Activated CD4-positive, CD25-positive, alpha-beta regulatory T cell (primary cell): ENCODE measurements around the gene CAPN9.
"Not testable (repeated sequence)": the region's sequence is repeated elsewhere in the genome, so short reads cannot be mapped to it uniquely, and the experiment has no call there.

Experiments
- DNase-seq, 4 experiments: peaks; one replicate each; lab custom pipeline; 2025; lab: John Stamatoyannopoulos, UW

Gene CAPN9

DNA sequence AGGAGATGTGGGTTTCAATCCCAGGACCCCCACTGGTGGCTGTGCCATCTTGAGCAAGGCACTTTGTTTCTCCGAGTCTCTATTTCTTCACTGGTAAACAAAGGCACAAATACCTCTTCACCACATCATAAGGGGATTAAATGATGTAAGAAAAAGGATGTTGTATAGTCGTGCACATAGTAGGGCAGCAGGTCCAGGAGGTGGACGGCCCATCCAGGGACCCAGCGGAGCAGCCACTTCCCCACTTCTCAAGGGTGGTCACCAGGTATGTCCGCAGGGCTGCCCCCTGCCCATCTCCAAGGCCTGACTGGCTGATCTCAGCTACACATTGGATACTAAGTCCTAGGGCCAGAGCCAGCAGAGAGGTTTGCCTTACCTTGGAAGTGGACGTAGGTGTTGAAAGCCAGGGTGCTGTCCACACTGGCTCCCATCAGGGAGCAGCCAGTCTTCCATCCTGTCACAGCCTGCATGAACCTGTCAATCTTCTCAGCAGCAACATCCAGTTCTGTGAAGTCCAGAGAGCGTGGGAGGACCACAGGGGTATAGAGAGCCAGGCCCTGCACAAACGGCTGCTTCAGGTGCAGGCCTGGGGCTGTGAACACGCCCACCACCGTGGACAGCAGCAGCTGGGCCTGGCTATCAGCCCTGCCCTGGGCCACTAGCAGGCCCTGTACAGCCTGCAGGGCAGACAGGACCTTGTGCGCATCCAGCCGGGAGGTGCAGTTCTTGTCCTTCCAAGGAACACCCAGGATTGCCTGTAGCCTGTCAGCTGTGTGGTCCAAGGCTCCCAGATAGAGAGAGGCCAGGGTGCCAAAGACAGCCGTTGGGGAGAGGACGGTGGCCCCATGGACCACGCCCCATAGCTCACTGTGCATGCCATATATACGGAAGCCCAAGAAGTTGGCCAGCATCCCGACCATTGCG is 37.3 kb upstream of the CAPN9 start:
- DNase-seq: no peak

DNA sequence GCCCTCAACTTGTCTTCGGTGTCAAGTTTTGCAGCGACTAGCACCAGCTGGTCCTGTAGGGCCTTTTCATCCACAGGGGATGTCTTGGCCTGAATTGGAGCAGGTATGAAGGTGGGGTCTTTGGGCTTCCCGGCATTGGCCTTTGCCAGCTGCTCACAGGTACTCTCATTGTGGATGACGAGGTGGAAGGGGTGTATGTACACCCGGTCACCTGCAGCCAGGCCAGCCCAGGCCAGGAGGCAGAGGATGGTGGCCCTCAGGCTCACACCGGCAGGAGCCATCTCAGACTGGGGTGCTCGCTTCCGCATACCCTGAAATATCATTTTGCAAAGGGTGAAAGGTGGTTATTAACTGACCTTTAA is 36.7 kb upstream of the CAPN9 start:
- no peak for DNase-seq

- DNase-seq: no peak
Observed at GRCh38 chr1:230711245-230711644, 35.9 kb upstream of the CAPN9 start.

- no peak for DNase-seq
Observed at GRCh38 chr1:230712470-230712942, 34.7 kb upstream of the CAPN9 start.

- DNase-seq: no peak
Observed at GRCh38 chr1:230713138-230713537, 34.0 kb upstream of the CAPN9 start.

DNA sequence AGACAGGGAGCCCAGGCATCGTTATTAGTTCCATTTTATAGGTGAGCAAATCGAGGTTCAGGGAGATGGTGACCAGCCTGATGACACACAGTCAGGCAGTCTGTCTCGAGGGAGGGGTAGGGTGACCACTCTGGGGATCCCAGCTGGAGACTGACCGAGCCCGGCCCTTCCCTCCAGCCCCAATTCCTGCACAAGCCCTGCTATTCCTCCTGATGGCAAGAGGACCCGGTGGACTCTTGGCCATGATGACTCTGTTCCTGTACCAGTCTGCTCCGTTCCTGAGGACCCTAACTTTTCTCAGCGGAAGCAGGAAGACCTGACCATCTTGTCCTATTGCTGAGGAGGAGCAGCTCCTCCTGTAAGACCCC is 33.7 kb upstream of the CAPN9 start:
- DNase-seq: no peak

DNA sequence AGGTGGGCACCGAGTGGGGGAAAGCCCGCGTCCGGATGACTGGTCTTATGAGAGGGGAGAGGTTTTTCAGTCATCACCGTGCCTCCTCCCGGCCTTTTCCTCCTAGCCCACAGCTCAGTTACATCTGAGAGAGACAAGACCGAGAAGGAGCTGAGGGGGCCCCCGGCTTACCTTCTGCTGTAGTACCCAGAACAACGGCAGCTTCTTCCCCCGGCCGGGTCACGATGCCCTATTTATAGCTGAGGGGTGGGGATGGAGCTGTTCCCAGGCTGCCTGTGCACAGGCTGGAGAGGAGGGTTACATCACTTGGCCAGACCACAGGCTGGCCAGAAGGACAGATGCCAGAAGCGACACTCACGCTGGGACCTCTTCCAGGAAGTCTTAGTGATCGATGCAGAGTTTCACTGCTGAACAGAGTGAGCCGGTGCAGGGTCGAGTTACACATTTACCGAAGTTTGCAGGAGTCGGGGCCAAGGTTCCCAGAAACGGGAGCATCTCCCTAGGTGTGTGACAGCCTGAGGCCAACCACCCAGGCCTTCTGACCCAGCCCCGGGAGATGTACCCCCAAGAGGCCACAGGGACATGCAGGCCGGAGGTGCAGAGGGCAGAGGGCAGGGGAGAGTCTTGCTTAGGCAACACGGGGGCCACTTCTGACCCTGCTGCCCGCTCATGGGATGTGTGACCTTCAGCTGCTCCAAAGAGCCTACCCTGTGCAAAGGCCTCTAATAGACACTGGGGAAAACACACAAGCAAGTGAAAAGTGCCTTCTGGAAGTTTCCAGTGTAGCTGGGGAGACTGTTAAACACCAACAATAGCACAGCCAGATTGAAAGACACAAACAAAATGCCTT is 33.0 kb upstream of the CAPN9 start, which contains the start of gene AGT:
Gene AGT (minus strand): TSS at position 208 of the 850 bp plus-strand sequence. CDS start 3,299 bp downstream, outside the sequence.
- DNase-seq: no peak

DNA sequence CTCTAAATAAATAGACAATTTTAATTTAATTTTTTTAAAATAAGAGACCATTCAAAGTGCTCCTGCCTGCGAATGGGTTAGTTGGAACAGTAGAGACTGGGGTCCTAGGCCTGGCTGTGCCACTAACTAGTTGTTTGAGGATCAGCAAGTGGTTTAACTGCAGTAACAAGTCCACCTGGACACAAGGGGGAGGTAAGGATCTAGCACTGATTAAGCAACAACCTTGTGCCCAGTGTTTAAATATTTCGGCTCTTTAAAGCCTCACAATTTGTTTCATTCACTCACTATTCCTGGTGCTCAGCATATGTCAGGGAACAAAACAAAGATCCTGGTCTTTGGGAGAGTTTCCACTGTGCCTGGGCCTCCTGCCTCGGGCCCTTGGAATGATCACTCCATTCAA is 31.7 kb upstream of the CAPN9 start:
- DNase-seq: no peak

- DNase-seq: not testable (repeated sequence)
Observed at GRCh38 chr1:230716453-230716852, 30.7 kb upstream of the CAPN9 start.

- no peak for DNase-seq
Observed at GRCh38 chr1:230717251-230717650, 29.9 kb upstream of the CAPN9 start.

DNA sequence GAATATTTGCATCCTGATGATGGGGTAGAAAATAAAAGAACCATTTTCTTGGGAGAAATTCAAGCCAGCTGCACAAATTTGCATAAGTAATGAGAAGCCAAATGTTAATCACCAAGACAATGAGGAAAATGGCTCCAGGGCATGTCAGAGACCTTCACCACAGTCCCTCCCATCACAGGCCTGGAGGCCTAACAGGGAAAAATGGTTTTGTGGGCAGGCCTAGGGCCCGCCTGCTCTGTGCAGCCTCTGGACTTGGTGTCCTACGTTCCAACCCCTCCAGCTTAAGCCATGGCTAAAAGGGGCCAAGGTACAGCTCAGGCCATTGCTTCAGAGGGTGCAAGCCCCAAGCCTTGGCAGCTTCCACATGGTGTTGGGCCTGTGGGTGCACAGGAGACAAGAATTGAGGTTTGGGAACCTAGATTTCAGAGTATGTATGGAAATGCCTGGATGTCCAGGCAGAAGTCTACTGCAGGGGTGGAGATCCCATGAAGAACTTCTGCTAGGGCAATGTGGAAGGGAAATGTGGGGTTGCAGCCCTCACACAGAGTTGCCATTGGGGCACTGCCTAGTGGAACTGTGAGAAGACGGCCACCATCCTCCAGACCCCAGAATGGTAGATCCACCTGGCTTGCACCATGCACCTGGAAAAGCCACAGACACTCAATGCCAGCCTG is 25.2 kb upstream of the CAPN9 start:
- not testable (repeated sequence) for DNase-seq

GRCh38 chr1:230725256-230726012 is 21.8 kb upstream of the CAPN9 start:
- no peak for DNase-seq

DNA sequence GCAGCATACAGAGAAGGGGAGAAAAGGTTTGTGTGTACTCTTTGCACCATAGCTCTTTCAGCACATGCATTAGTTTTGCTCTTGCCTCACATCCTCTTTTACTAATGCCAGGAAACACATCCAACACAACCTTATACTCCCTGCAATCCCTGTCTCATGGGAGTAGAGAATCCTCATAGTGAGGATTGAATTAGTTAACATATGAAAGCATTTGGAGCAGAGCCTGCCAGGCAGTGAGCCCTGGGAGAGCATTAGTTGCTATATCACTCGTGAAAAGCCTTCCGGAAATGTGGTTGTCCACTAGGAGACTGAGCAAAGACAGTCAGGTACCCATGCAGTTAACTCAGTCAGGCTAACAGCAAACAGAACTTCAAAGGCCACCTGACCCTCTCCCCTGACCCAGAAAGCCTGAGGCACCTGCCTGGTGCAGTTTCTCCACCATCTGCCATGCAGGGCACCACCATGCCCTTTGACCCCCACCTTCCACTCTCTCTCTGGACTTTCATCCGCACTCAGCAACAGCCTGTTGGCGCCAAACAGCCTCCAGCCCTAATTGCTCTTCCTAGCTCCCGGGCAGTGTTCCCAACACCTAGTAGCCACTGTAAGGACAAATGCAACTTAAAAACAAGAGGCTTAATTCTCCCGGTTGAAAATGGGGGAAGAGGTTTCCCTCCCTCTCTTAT is 18.3 kb upstream of the CAPN9 start:
- no peak for DNase-seq

GRCh38 chr1:230730977-230731376 is 16.2 kb upstream of the CAPN9 start:
- no peak for DNase-seq

DNA sequence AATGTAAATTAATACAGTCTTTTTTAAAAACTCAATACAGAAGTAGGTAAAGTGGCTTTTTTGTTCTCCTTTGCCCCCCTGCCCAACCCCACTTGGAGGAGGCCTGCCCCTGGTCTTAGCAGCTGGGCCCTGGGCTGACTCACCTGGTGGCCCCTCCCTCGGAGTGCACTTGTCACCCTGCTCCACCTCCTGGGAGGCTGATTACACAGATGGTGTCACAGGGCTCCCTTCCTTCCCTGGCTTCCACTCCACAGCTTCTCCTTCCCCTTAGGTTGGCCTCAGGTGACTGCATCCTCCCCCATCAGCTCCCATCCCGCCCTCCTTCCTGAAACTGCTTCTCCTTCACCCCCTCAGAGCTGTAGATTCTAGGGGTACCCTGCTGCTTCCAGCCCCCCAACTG is 11.7 kb upstream of the CAPN9 start:
- DNase-seq: no peak

DNA sequence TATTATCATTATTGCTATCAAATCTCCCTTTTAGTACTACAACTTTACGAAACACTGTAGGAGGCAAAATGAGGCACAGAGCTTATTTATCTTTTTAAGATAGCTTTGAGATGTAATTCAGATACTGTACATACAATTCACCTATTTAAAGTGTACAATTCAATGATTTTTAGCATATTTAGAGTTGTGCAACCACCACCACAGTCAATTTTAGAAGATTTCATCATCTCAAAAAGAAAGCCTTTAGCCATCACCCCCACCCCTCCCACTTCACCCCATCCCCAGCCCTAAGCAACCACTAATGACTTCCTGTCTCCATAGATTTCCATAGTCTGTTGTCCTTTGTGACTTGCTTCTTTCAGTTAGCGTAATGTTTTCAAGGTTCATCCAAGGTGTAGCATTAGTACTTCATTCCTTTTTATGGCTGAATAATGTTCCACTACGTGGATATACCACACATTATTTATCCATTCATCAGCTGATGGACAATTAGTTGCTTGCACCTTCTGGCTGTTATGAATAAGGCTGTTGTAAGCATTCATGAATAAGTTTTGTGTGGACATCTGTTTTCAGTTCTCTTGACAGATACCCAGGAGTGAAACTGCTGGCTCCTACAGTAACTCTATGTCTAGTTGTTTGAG is 9.4 kb upstream of the CAPN9 start:
- no peak for DNase-seq

GRCh38 chr1:230739564-230740290 is 7.5 kb upstream of the CAPN9 start:
- no peak for DNase-seq

GRCh38 chr1:230743899-230744298 is 3.3 kb upstream of the CAPN9 start:
- DNase-seq: no peak

GRCh38 chr1:230744382-230744781 is 2.8 kb upstream of the CAPN9 start:
- no peak for DNase-seq

DNA sequence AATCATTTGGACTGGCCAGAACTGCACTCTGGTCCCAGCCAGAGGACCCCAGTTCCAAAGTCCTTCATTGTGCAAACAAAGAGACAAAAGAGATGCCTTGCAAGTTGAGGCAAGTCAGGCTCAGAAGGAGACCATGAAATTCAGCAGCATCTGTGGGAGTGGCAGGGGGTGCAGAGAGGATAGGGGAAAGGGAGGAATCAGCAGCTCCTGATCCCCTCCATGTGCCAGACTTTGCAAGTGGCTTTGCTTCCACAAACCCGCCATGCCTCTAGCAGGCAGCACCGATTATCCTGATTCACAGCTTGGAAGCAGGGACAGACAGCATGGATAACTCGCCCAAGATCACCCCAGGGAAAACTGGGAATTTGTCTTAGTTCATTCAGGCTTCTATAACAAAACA is 2.1 kb upstream of the CAPN9 start:
- DNase-seq: no peak
